ENCODE data around the gene FMN1.

FMN1 gene

DNA sequence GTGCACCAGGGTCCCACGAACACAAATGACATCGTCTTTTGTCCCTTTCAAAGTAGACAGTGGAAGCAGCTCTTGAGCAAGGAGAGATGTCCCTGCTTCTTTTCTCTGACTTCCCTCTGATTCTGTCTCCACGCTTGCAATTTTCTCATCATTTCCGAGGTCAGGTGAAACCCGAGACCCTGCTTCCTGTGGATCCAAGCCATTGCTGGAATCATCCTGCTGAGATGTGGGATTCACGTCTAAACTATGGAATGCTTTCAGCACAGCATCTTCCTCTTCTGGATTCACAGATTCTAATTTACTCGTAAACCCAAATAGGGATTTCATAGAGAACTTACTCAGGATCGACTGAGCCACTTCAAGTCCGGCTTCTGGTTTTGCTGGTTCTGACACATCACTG, 127.1 kb downstream of the FMN1 start:
- H3K9me3 ChIP-seq (ENCODE audit: control insufficient read depth in 1 of 2, low read length in 2 of 2), result no peaks in the 10 kb centered on the region
- no peaks in the 10 kb centered on the region for H3K36me3 ChIP-seq (ENCODE audit: control insufficient read depth in 1 of 2, insufficient read depth in 2 of 2, low read length in 2 of 2)
- peak overlapping the region in 1 of 2 donors; percentile 60 for H3K4me3 ChIP-seq (ENCODE audit: low read depth in 1 of 2, low read length in 2 of 2)
- no peaks in the 10 kb centered on the region for H3K27me3 ChIP-seq (ENCODE audit: low read depth, low read length)
- H3K27ac ChIP-seq (ENCODE audit: low read length), result peak overlapping the region; percentile 73
- no peaks in the 10 kb centered on the region for H3K4me1 ChIP-seq (ENCODE audit: control insufficient read depth in 1 of 2, insufficient read depth in 2 of 2, low read length in 2 of 2)

- H3K9me3 ChIP-seq (ENCODE audit: control insufficient read depth in 1 of 2, low read length in 2 of 2), result no peaks in the 10 kb centered on the region
- H3K27me3 ChIP-seq (ENCODE audit: low read depth, low read length), result no peaks in the 10 kb centered on the region
- no peaks in the 10 kb centered on the region for H3K4me1 ChIP-seq (ENCODE audit: control insufficient read depth in 1 of 2, insufficient read depth in 2 of 2, low read length in 2 of 2)
- no peak overlapping the region for H3K27ac ChIP-seq (ENCODE audit: low read length)
- no peak overlapping the region for H3K4me3 ChIP-seq (ENCODE audit: low read depth in 1 of 2, low read length in 2 of 2)
- no peaks in the 10 kb centered on the region for H3K36me3 ChIP-seq (ENCODE audit: control insufficient read depth in 1 of 2, insufficient read depth in 2 of 2, low read length in 2 of 2)
Observed at GRCh38 chr15:33066584-33066983, 127.9 kb downstream of the FMN1 start.

DNA sequence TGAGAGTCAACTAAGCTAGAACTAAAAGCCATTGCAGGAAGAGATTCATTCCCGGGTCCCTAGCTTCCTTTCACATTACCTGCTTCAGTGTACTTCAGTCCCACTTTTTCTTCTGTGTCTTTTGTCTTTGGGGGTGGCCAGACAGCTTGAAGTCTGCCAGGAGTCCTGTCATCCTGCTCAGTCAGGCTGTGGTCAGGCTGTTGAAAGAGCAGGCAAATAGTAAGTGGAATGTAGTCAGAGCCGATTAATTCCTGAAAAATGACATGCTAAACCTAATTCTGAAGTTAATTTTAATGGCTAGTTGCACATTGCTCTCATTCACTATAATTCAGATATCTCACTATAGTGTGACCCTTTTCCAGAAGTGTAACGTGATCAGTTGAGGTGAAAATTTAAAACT, 129.6 kb downstream of the FMN1 start:
- Histone ChIP-seq H3K4me1 (ENCODE audit: control insufficient read depth in 1 of 2, insufficient read depth in 2 of 2, low read length in 2 of 2) (no peaks in the 10 kb centered on the region), H3K27me3 (ENCODE audit: low read depth, low read length) (no peaks in the 10 kb centered on the region), H3K4me3 (ENCODE audit: low read depth in 1 of 2, low read length in 2 of 2) (no peak overlapping the region), H3K9me3 (ENCODE audit: control insufficient read depth in 1 of 2, low read length in 2 of 2) (no peaks in the 10 kb centered on the region), H3K36me3 (ENCODE audit: control insufficient read depth in 1 of 2, insufficient read depth in 2 of 2, low read length in 2 of 2) (no peaks in the 10 kb centered on the region), H3K27ac (ENCODE audit: low read length) (no peak overlapping the region)

GRCh38 chr15:33059184-33059583, 135.3 kb downstream of the FMN1 start:
- H3K4me1 ChIP-seq (ENCODE audit: control insufficient read depth in 1 of 2, insufficient read depth in 2 of 2, low read length in 2 of 2), result no peaks in the 10 kb centered on the region
- H3K4me3 ChIP-seq (ENCODE audit: low read depth in 1 of 2, low read length in 2 of 2), result no peak overlapping the region
- H3K27me3 ChIP-seq (ENCODE audit: low read depth, low read length), result no peaks in the 10 kb centered on the region
- H3K9me3 ChIP-seq (ENCODE audit: control insufficient read depth in 1 of 2, low read length in 2 of 2), result no peaks in the 10 kb centered on the region
- H3K36me3 ChIP-seq (ENCODE audit: control insufficient read depth in 1 of 2, insufficient read depth in 2 of 2, low read length in 2 of 2), result no peaks in the 10 kb centered on the region
- H3K27ac ChIP-seq (ENCODE audit: low read length), result no peak overlapping the region

GRCh38 chr15:33057845-33058244, 136.7 kb downstream of the FMN1 start:
- Histone ChIP-seq H3K4me3 (ENCODE audit: low read depth in 1 of 2, low read length in 2 of 2) (no peak overlapping the region), H3K9me3 (ENCODE audit: control insufficient read depth in 1 of 2, low read length in 2 of 2) (no peaks in the 10 kb centered on the region), H3K27me3 (ENCODE audit: low read depth, low read length) (no peaks in the 10 kb centered on the region), H3K27ac (ENCODE audit: low read length) (no peak overlapping the region), H3K4me1 (ENCODE audit: control insufficient read depth in 1 of 2, insufficient read depth in 2 of 2, low read length in 2 of 2) (no peaks in the 10 kb centered on the region), H3K36me3 (ENCODE audit: control insufficient read depth in 1 of 2, insufficient read depth in 2 of 2, low read length in 2 of 2) (no peaks in the 10 kb centered on the region)

GRCh38 chr15:33055962-33056361, 138.6 kb downstream of the FMN1 start:
- H3K4me1 ChIP-seq (ENCODE audit: control insufficient read depth in 1 of 2, insufficient read depth in 2 of 2, low read length in 2 of 2), result no peaks in the 10 kb centered on the region
- H3K9me3 ChIP-seq (ENCODE audit: control insufficient read depth in 1 of 2, low read length in 2 of 2), result no peaks in the 10 kb centered on the region
- H3K27ac ChIP-seq (ENCODE audit: low read length), result no peak overlapping the region
- no peaks in the 10 kb centered on the region for H3K36me3 ChIP-seq (ENCODE audit: control insufficient read depth in 1 of 2, insufficient read depth in 2 of 2, low read length in 2 of 2)
- H3K4me3 ChIP-seq (ENCODE audit: low read depth in 1 of 2, low read length in 2 of 2), result no peak overlapping the region
- H3K27me3 ChIP-seq (ENCODE audit: low read depth, low read length), result no peaks in the 10 kb centered on the region

- H3K4me3 ChIP-seq (ENCODE audit: low read depth in 1 of 2, low read length in 2 of 2), result no peak overlapping the region
- H3K9me3 ChIP-seq (ENCODE audit: control insufficient read depth in 1 of 2, low read length in 2 of 2), result no peaks in the 10 kb centered on the region
- no peaks in the 10 kb centered on the region for H3K27me3 ChIP-seq (ENCODE audit: low read depth, low read length)
- no peaks in the 10 kb centered on the region for H3K4me1 ChIP-seq (ENCODE audit: control insufficient read depth in 1 of 2, insufficient read depth in 2 of 2, low read length in 2 of 2)
- H3K27ac ChIP-seq (ENCODE audit: low read length), result no peak overlapping the region
- H3K36me3 ChIP-seq (ENCODE audit: control insufficient read depth in 1 of 2, insufficient read depth in 2 of 2, low read length in 2 of 2), result no peaks in the 10 kb centered on the region
Observed at GRCh38 chr15:33051528-33051927, 143.0 kb downstream of the FMN1 start.

DNA sequence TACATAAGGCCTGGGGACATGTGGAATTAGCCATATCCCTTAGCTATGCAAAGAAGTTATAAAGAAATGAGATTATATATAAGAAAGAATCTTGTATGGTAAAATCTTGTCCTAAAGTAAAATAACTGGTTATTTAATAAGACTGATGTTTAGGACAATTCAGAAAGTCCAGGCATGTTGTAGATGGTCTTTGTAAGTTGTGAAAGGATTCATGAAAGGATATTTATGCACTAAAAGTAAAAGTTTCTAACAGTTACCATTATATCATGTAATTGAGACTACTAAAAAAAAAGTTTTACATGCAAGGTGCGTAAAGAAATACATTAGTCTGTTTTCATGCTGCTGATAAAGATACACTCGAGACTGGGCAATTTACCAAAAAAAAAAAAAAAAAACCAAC, 146.3 kb downstream of the FMN1 start:
- H3K27ac ChIP-seq (ENCODE audit: low read length), result no peak overlapping the region
- no peak overlapping the region for H3K4me3 ChIP-seq (ENCODE audit: low read depth in 1 of 2, low read length in 2 of 2)
- H3K9me3 ChIP-seq (ENCODE audit: control insufficient read depth in 1 of 2, low read length in 2 of 2), result peaks cover 0 to 9% of the 10 kb centered on the region in 2 donors
- peaks cover 0 to 6% of the 10 kb centered on the region in 2 donors for H3K4me1 ChIP-seq (ENCODE audit: control insufficient read depth in 1 of 2, insufficient read depth in 2 of 2, low read length in 2 of 2)
- no peaks in the 10 kb centered on the region for H3K27me3 ChIP-seq (ENCODE audit: low read depth, low read length)
- no peaks in the 10 kb centered on the region for H3K36me3 ChIP-seq (ENCODE audit: control insufficient read depth in 1 of 2, insufficient read depth in 2 of 2, low read length in 2 of 2)

DNA sequence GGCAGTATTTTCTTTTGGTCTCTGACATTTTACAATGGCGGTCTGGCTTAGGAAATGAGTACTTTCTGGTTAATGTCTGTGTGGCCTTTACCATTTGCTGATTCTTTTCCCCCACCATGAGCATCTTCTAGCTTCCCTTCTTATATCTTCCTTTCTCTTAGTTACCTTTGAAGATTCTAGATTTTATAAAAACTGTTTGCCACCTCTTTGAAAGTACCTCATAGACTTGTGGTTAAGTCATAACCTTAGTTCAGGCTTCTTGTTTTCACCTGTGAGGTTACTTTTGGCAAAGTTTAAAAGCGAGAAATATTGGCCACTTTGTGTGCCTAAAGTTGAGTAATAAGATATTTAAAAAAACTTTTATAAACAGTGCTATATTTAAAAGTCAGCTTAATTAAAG, 147.4 kb downstream of the FMN1 start:
- Histone ChIP-seq H3K4me3 (ENCODE audit: low read depth in 1 of 2, low read length in 2 of 2) (no peak overlapping the region), H3K27me3 (ENCODE audit: low read depth, low read length) (no peaks in the 10 kb centered on the region), H3K9me3 (ENCODE audit: control insufficient read depth in 1 of 2, low read length in 2 of 2) (peaks cover 0 to 10% of the 10 kb centered on the region in 2 donors), H3K4me1 (ENCODE audit: control insufficient read depth in 1 of 2, insufficient read depth in 2 of 2, low read length in 2 of 2) (peaks cover 0 to 6% of the 10 kb centered on the region in 2 donors), H3K27ac (ENCODE audit: low read length) (no peak overlapping the region), H3K36me3 (ENCODE audit: control insufficient read depth in 1 of 2, insufficient read depth in 2 of 2, low read length in 2 of 2) (no peaks in the 10 kb centered on the region)

GRCh38 chr15:33046329-33046728, 148.2 kb downstream of the FMN1 start:
- Histone ChIP-seq H3K36me3 (ENCODE audit: control insufficient read depth in 1 of 2, insufficient read depth in 2 of 2, low read length in 2 of 2) (no peaks in the 10 kb centered on the region), H3K27me3 (ENCODE audit: low read depth, low read length) (no peaks in the 10 kb centered on the region), H3K27ac (ENCODE audit: low read length) (no peak overlapping the region), H3K9me3 (ENCODE audit: control insufficient read depth in 1 of 2, low read length in 2 of 2) (peaks cover 0 to 10% of the 10 kb centered on the region in 2 donors), H3K4me3 (ENCODE audit: low read depth in 1 of 2, low read length in 2 of 2) (no peak overlapping the region), H3K4me1 (ENCODE audit: control insufficient read depth in 1 of 2, insufficient read depth in 2 of 2, low read length in 2 of 2) (peaks cover 0 to 6% of the 10 kb centered on the region in 2 donors)

- Histone ChIP-seq H3K4me1 (ENCODE audit: control insufficient read depth in 1 of 2, insufficient read depth in 2 of 2, low read length in 2 of 2) (peaks cover 0 to 6% of the 10 kb centered on the region in 2 donors), H3K27me3 (ENCODE audit: low read depth, low read length) (no peaks in the 10 kb centered on the region), H3K4me3 (ENCODE audit: low read depth in 1 of 2, low read length in 2 of 2) (no peak overlapping the region), H3K27ac (ENCODE audit: low read length) (no peak overlapping the region), H3K9me3 (ENCODE audit: control insufficient read depth in 1 of 2, low read length in 2 of 2) (peaks cover 0 to 10% of the 10 kb centered on the region in 2 donors), H3K36me3 (ENCODE audit: control insufficient read depth in 1 of 2, insufficient read depth in 2 of 2, low read length in 2 of 2) (no peaks in the 10 kb centered on the region)
Observed at GRCh38 chr15:33045066-33045810, 149.3 kb downstream of the FMN1 start.

DNA sequence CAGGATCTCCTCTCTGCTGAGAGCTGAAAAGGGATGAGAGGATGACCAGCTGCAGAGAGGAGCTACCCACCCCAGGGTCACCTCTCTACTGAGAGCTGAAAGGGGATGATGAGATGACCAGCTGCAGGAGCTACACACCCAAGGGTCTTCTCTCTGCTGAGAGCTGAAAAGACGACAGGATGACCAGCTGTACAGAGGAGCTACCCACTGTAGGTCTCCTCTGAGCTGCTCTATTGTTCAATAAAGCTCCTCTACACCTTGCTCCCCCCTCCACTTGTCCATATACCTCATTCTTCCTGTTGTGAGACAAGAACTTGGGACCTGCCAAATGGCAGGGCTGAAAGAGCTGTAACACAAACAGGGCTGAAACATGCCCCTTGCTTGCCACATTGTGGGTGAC, 149.9 kb downstream of the FMN1 start:
- Histone ChIP-seq H3K27ac (ENCODE audit: low read length) (no peak overlapping the region), H3K36me3 (ENCODE audit: control insufficient read depth in 1 of 2, insufficient read depth in 2 of 2, low read length in 2 of 2) (no peaks in the 10 kb centered on the region), H3K27me3 (ENCODE audit: low read depth, low read length) (no peaks in the 10 kb centered on the region), H3K4me3 (ENCODE audit: low read depth in 1 of 2, low read length in 2 of 2) (no peak overlapping the region), H3K4me1 (ENCODE audit: control insufficient read depth in 1 of 2, insufficient read depth in 2 of 2, low read length in 2 of 2) (peaks cover 0 to 6% of the 10 kb centered on the region in 2 donors), H3K9me3 (ENCODE audit: control insufficient read depth in 1 of 2, low read length in 2 of 2) (peaks cover 0 to 10% of the 10 kb centered on the region in 2 donors)

Data from muscle layer of duodenum (tissue), 2 donors.